Liver (tissue), 9 donors: ENCODE data around the gene EGF. TPM values are rescaled to one million over a fixed set of nuclear protein-coding genes. Genes with fewer than 3 reads are reported as not detected.

Experiments used
- DNase-seq: peaks from one replicate; pipeline ENCODE4 v3.0.0-alpha.2; 2017; ENCODE audit warnings: low spot score
- H3K27ac ChIP-seq, 2 donors: one replicate each; pipeline ENCODE4 v1.7.0; 2013; ENCODE audit warnings: inconsistent platforms in 2 of 2, low read length in 2 of 2, control low read depth in 1 of 2, low read depth in 1 of 2, mild to moderate bottlenecking in 1 of 2
- H3K27me3 ChIP-seq, 4 donors: one replicate each; pipeline versions ENCODE4 v1.6.1 to v1.7.0; 2013; ENCODE audit warnings: low read length in 3 of 4, inconsistent platforms in 1 of 4, mild to moderate bottlenecking in 1 of 4, moderate library complexity in 1 of 4; ENCODE audit not compliant: control insufficient read depth in 4 of 4, insufficient read depth in 4 of 4
- H3K36me3 ChIP-seq, 4 donors: one replicate each; pipeline versions ENCODE4 v1.6.1 to v1.7.0; 2013; ENCODE audit warnings: low read length in 3 of 4, mild to moderate bottlenecking in 3 of 4, low read depth in 1 of 4, moderate library complexity in 1 of 4; ENCODE audit not compliant: control insufficient read depth in 4 of 4, insufficient read depth in 3 of 4
- H3K4me1 ChIP-seq, 4 donors: one replicate each; pipeline versions ENCODE4 v1.6.1 to v1.7.0; 2013; ENCODE audit warnings: low read length in 3 of 4, mild to moderate bottlenecking in 3 of 4, moderate library complexity in 1 of 4; ENCODE audit not compliant: control insufficient read depth in 4 of 4, insufficient read depth in 4 of 4
- H3K4me3 ChIP-seq, 3 donors: one replicate each; pipeline versions ENCODE4 v1.6.1 to v1.7.0; 2013; ENCODE audit warnings: low read length in 3 of 3, control low read depth in 1 of 3, low read depth in 1 of 3, mild to moderate bottlenecking in 1 of 3
- H3K9ac ChIP-seq, 2 donors: one replicate each; pipeline ENCODE4 v1.7.0; 2013; ENCODE audit warnings: low read length in 2 of 2, mild to moderate bottlenecking in 2 of 2, moderate library complexity in 2 of 2, control low read depth in 1 of 2, low read depth in 1 of 2
- H3K9me3 ChIP-seq, 4 donors: one replicate each; pipeline versions ENCODE4 v1.6.1 to v1.7.0; 2013; ENCODE audit warnings: low read length in 3 of 4; ENCODE audit not compliant: control insufficient read depth in 4 of 4
- ATF3 ChIP-seq: IDR thresholded peaks from 2 replicates; pipeline ENCODE4 v1.6.1; 2016; ENCODE audit warnings: antibody characterized with exemption
- CTCF ChIP-seq: fragments of 150-350 bp; IDR thresholded peaks from 2 replicates; pipeline ENCODE4 v1.5.1; 2017; ENCODE audit warnings: improper control_type of control experiment, low read depth, low read length; ENCODE audit not compliant: missing input control
- EGR1 ChIP-seq, 2 donors: IDR thresholded peaks; 2 replicates each; pipeline ENCODE4 v1.6.1; 2016 to 2018; ENCODE audit warnings: antibody characterized with exemption in 2 of 2, low read depth in 2 of 2
- FOXA1 ChIP-seq: IDR thresholded peaks from 2 replicates; pipeline ENCODE4 v1.6.1; 2016; ENCODE audit warnings: antibody characterized with exemption
- FOXA2 ChIP-seq: IDR thresholded peaks from 2 replicates; pipeline ENCODE4 v1.6.1; 2016; ENCODE audit warnings: antibody characterized with exemption
- GABPA ChIP-seq, 2 donors: IDR thresholded peaks in 1 of 2; conservative IDR thresholded peaks in 1 of 2; 2 replicates each; pipeline ENCODE4 v1.6.1; 2016; ENCODE audit warnings: antibody characterized with exemption in 2 of 2, mild to moderate bottlenecking in 1 of 2, moderate library complexity in 1 of 2
- HNF4A ChIP-seq, 2 donors: conservative IDR thresholded peaks; 2 replicates each; pipeline ENCODE4 v1.6.1; 2016; ENCODE audit warnings: antibody characterized with exemption in 2 of 2, mild to moderate bottlenecking in 2 of 2
- HNF4G ChIP-seq: IDR thresholded peaks from 2 replicates; pipeline ENCODE4 v1.6.1; 2016; ENCODE audit warnings: antibody characterized with exemption
- JUND ChIP-seq, 2 donors: IDR thresholded peaks; 2 replicates each; pipeline ENCODE4 v1.6.1; 2016; ENCODE audit warnings: antibody characterized with exemption in 2 of 2
- MAX ChIP-seq: IDR thresholded peaks from 2 replicates; pipeline ENCODE4 v1.6.1; 2016; ENCODE audit warnings: antibody characterized with exemption
- NR2F2 ChIP-seq: IDR thresholded peaks from 2 replicates; pipeline ENCODE4 v1.6.1; 2016; ENCODE audit warnings: antibody characterized with exemption
- RAD21 ChIP-seq, 2 donors: IDR thresholded peaks; 2 replicates each; pipeline ENCODE4 v1.6.1; 2016; ENCODE audit warnings: antibody characterized with exemption in 2 of 2, mild to moderate bottlenecking in 2 of 2
- REST ChIP-seq: IDR thresholded peaks from 2 replicates; pipeline ENCODE4 v1.6.1; 2016; ENCODE audit warnings: antibody characterized with exemption, mild to moderate bottlenecking
- RXRA ChIP-seq, 2 donors: IDR thresholded peaks; 2 replicates each; pipeline ENCODE4 v1.6.1; 2017 to 2018; ENCODE audit warnings: antibody characterized with exemption in 2 of 2, mild to moderate bottlenecking in 1 of 2
- SP1 ChIP-seq: IDR thresholded peaks from 2 replicates; pipeline ENCODE4 v1.6.1; 2018; ENCODE audit warnings: antibody characterized with exemption, mild to moderate bottlenecking
- TAF1 ChIP-seq: conservative IDR thresholded peaks from 2 replicates; pipeline ENCODE4 v1.6.1; 2016; ENCODE audit warnings: antibody characterized with exemption, mild to moderate bottlenecking
- YY1 ChIP-seq: IDR thresholded peaks from 2 replicates; pipeline ENCODE4 v1.6.1; 2016; ENCODE audit warnings: antibody characterized with exemption, mild to moderate bottlenecking
- ZBTB33 ChIP-seq: IDR thresholded peaks from 2 replicates; pipeline ENCODE4 v1.6.1; 2016; ENCODE audit warnings: antibody characterized with exemption
- WGBS: extraction: QIAGEN DNeasy Blood & Tissue Kit; methylation state at CpG from one replicate; pipeline ENCODE4 v1.1.7; 2013; 5-methylcytosine and 5-hydroxymethylcytosine counted together
- polyA plus RNA-seq, 2 donors: library from polyadenylated mRNA; stranded (reverse) in 1 of 2; unstranded in 1 of 2; fragments of 200-250 nt in 1 of 2; fragments of >200 nt in 1 of 2; fragmentation: Nextera tagmentation in 1 of 2; extraction: Ambion mirVana in 1 of 2; gene quantifications; one replicate each; pipeline versions ENCODE4 v1.2.1 to v1.2.3, GENCODE V29; 2013 to 2015
- total RNA-seq, 2 donors: library from RNA; depleted of rRNA; stranded (reverse); fragments of >200 nt; gene quantifications; one replicate each; pipeline ENCODE4 v1.2.3, GENCODE V29; 2014
- donor health status: healthy.
- donor health status: healthy.
- donor health status: healthy.
- donor health status: healthy.
- donor health status: healthy.

EGF gene
- total and polyA plus RNA-seq, 4 donors = 0.65 TPM; not detected in 3

- H3K27ac ChIP-seq = peak overlapping the region in 1 of 2 donors; percentile 43
- no peaks in the 10 kb centered on the region for H3K27me3 ChIP-seq
- H3K4me3 ChIP-seq = no peak overlapping the region
- WGBS = 55% methylated on average over 4 of the region's 4 CpGs
- no peaks in the 10 kb centered on the region for H3K36me3 ChIP-seq
- TF ChIP-seq NR2F2 = no peak
- TF ChIP-seq ATF3 = peak; percentile 29
- TF ChIP-seq HNF4G = no peak
- TF ChIP-seq HNF4A (conservative IDR thresholded peaks at IDR 0.05) = peak in 1 of 2 donors; percentile 12
- no peak for TF ChIP-seq TAF1
- TF ChIP-seq RAD21 (IDR thresholded peaks at IDR 0.05) = no peak
- H3K9me3 ChIP-seq = no peaks in the 10 kb centered on the region
- H3K4me1 ChIP-seq = peaks cover 0 to 18% (median 9%) of the 10 kb centered on the region in 4 donors
- no peak overlapping the region for H3K9ac ChIP-seq
- DNase-seq = no peak
These were observed 29.7 kb downstream of the EGF start for GRCh38 chr4:109942292-109942926.

- no peak for DNase-seq
- peaks cover 0 to 18% (median 9%) of the 10 kb centered on the region in 4 donors for H3K4me1 ChIP-seq
- H3K27ac ChIP-seq = no peak overlapping the region
- TF ChIP-seq RAD21 (IDR thresholded peaks at IDR 0.05) = no peak
- TF ChIP-seq HNF4A (conservative IDR thresholded peaks at IDR 0.05) = no peak
- no peak for TF ChIP-seq FOXA2
- TF ChIP-seq RXRA (IDR thresholded peaks at IDR 0.05) = no peak
- no peak for TF ChIP-seq CTCF
- TF ChIP-seq NR2F2 = no peak
- TF ChIP-seq ATF3 = no peak
- no peak for TF ChIP-seq GABPA (IDR thresholded peaks at IDR 0.05 in 1 of 2, conservative IDR thresholded peaks at IDR 0.05 in 1 of 2)
- no peak for TF ChIP-seq SP1
- no peak for TF ChIP-seq ZBTB33
- TF ChIP-seq EGR1 (IDR thresholded peaks at IDR 0.05; ENCODE audit: low read depth in 2 of 2) = no peak
- no peak for TF ChIP-seq YY1
- no peak for TF ChIP-seq REST
- TF ChIP-seq TAF1 = no peak
- TF ChIP-seq HNF4G = no peak
- no peak for TF ChIP-seq FOXA1
- TF ChIP-seq MAX = no peak
- TF ChIP-seq JUND (IDR thresholded peaks at IDR 0.05) = no peak
- no peaks in the 10 kb centered on the region for H3K9me3 ChIP-seq
- no peaks in the 10 kb centered on the region for H3K36me3 ChIP-seq
- H3K9ac ChIP-seq = no peak overlapping the region
- 88% methylated on average over 2 of the region's 2 CpGs for WGBS
- no peak overlapping the region for H3K4me3 ChIP-seq
- no peaks in the 10 kb centered on the region for H3K27me3 ChIP-seq
These were observed 31.1 kb downstream of the EGF start for GRCh38 chr4:109943745-109944144.
